GM12872 (cell line): ENCODE results near the gene CEPT1.

ENCODE experiments used
- TF ChIP-seq, protein P1 (sequence below): IDR thresholded peaks from 3 replicates; pipeline ENCODE4 v1.5.1; 2011; ENCODE audit warnings: low read depth, mild to moderate bottlenecking, low read length, moderate library complexity; ENCODE audit not compliant: insufficient read depth

The CEPT1 gene

GRCh38 chr1:111211921-111212320 lies 71.9 kb downstream of the CEPT1 start:
- TF ChIP-seq, protein P1, sequence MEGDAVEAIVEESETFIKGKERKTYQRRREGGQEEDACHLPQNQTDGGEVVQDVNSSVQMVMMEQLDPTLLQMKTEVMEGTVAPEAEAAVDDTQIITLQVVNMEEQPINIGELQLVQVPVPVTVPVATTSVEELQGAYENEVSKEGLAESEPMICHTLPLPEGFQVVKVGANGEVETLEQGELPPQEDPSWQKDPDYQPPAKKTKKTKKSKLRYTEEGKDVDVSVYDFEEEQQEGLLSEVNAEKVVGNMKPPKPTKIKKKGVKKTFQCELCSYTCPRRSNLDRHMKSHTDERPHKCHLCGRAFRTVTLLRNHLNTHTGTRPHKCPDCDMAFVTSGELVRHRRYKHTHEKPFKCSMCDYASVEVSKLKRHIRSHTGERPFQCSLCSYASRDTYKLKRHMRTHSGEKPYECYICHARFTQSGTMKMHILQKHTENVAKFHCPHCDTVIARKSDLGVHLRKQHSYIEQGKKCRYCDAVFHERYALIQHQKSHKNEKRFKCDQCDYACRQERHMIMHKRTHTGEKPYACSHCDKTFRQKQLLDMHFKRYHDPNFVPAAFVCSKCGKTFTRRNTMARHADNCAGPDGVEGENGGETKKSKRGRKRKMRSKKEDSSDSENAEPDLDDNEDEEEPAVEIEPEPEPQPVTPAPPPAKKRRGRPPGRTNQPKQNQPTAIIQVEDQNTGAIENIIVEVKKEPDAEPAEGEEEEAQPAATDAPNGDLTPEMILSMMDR, result no peak

DNA sequence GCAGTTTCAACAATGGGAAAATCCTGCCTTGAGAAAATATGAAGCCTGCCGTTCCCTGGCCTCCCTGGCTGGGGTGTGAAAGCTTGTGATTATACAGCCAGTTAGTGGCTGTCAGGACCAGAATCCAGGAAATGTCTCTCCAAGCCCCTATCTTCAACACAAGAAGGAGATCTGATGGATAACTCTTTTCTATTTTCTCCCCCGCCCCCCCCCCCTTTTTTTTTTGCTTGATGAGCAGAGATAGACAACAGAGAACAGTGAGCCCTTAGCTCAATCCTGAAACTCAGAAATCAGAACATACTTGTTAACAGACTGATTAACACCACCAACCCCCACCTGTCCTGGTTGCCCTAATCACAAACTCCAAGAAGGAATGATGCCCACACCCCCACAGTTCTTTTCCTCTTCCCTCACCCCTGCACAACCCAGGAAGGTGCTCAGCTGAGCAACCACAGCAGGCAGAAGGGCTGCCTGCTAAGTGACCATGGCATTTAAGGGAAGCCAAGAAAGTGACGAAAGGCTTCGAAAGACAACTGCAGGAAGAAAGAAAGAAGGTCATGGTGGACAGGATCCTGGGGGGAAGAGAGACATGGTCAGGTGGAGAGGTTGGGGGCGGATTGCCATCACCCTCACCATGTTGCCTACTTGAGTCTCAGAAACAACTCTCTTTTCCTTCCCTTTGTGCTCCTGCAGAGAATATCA lies 72.8 kb downstream of the CEPT1 start:
- TF ChIP-seq, protein P1, result no peak

DNA sequence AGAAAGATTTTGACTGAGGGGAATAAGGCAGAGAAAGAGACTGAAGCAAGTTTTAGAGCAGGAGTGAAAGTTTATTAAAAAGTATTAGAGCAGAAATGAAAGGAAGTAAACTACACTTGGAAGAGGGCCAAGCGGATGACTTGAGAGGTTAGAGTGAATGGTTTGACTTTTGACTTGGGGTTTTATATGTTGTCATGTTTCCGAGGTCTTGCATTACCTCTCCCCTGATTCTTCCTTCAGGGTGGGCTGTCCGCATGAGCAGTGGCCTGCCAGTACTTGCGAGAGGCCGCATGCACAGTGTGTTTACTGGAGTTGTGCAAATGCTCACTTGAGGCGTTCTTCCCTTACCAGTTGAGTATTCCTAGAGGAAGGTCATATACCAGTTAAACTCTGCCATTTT lies 73.4 kb downstream of the CEPT1 start:
- TF ChIP-seq, protein P1, result no peak

DNA sequence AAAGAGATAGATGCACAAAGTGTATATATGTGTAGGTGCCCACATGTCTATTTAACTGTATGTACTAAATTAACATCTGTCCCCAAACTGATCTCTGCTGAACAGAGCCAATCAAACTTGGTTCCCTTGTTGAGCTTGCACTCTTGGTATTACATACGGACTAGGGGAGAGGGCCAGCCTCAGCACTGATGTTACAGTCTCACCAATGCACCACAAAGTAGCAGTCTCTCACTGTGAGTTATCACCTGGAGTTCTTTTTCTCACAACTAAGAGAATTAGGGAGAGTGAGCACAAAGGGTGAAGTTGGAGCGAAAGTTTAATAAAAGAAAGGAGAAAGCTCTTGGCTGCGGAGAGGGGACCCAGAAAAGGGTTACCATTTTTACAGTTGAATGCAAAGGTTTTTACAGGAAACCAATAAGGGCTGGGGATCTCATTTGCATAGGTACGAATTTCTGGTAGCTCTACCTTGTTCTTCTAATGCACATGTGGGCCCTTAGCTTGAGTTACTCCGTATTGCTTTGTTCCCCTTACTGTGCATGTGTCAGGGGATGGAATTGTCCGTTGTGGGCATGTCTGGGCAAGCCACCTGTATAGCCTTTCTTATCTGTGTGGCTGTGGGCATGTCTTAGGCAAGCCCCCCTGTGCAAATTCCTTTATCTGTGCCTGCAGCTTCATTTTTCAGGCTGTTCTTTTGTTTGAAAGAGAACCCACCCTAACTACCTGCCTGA lies 74.2 kb downstream of the CEPT1 start:
- TF ChIP-seq, protein P1, result no peak

GRCh38 chr1:111214884-111215283 lies 74.9 kb downstream of the CEPT1 start:
- TF ChIP-seq, protein P1, result no peak

DNA sequence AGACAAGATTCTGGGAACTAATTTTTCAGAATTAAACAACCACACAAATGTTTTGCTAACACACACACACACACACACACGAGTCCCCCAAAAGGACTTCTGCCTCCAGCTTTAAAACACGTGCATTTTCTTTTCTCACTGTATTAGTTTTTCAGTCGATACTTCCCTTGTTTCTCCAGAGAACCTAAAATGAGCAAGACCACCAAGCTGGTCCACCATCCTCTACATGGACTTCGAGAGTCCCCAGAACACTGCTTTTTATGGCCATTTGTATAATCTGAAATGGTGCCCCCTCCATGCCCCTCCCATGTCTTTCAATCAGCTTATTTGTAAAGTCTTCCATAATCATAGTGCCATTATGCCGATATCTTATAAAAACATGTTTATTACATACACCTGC lies 76.7 kb downstream of the CEPT1 start:
- TF ChIP-seq, protein P1, result no peak

- TF ChIP-seq, protein P1, result no peak
Observed at GRCh38 chr1:111217183-111217910, 77.3 kb downstream of the CEPT1 start.
